ENCODE data around the gene TRMT1.

- no peak for TF ChIP-seq POLR2AphosphoS5 (IDR thresholded peaks at IDR 0.05; ENCODE audit: insufficient read depth in 1 of 2, low read depth in 1 of 2)
- no peak for TF ChIP-seq CTCF (IDR thresholded peaks at IDR 0.05)
Observed at GRCh38 chr19:13087795-13088537, 28.6 kb downstream of the TRMT1 start.
